SK-N-SH treated with all-trans-retinoic acid at 6 μM for 48 hours (cell line): ENCODE data around the gene CNTN6.
A peak's percentile ranks its signal among the peaks of the same experiment; 100 is the strongest.

Experiments used
- ATAC-seq: fragments of 200-7000 bp; cut with Tn5 transposase; 3 replicates; pipeline ENCODE4 v1.9.1; 2020; ENCODE audit warnings: mild to moderate bottlenecking, moderate library complexity
- BACH2 ChIP-seq: fragments of 250-450 bp; sonication (Bioruptor Pico); IDR thresholded peaks from 2 replicates; pipeline ENCODE4 v1.9.0; 2021; ENCODE audit warnings: mild to moderate bottlenecking, borderline replicate concordance
- ISL1 ChIP-seq: fragments of 250-450 bp; sonication (Bioruptor Pico); IDR thresholded peaks from 2 replicates; pipeline ENCODE4 v2.1.2; 2022; ENCODE audit warnings: mild to moderate bottlenecking, moderate library complexity
- SNAI2 ChIP-seq: fragments of 250-450 bp; sonication (Bioruptor Pico); IDR thresholded peaks from 2 replicates; pipeline ENCODE4 v1.5.0; 2020; ENCODE audit warnings: mild to moderate bottlenecking, moderate library complexity
- TCF4 ChIP-seq: fragments of 250-450 bp; sonication (Bioruptor Pico); IDR thresholded peaks from 2 replicates; pipeline ENCODE4 v1.8.0; 2021; ENCODE audit warnings: mild to moderate bottlenecking, moderate library complexity, borderline replicate concordance
- ZC3H10 ChIP-seq: fragments of 250-450 bp; sonication (Bioruptor Pico); IDR thresholded peaks from 2 replicates; pipeline ENCODE4 v1.5.1; 2021; ENCODE audit warnings: mild to moderate bottlenecking, moderate library complexity
- ZFP3 ChIP-seq: fragments of 250-450 bp; sonication (Bioruptor Pico); IDR thresholded peaks from 2 replicates; pipeline ENCODE4 v1.5.0; 2020; ENCODE audit warnings: mild to moderate bottlenecking, moderate library complexity
- ZFP30 ChIP-seq: fragments of 450-650 bp; formaldehyde crosslinking; IDR thresholded peaks from 2 replicates; pipeline ENCODE4 v1.5.0; 2022; ENCODE audit warnings: mild to moderate bottlenecking, moderate library complexity
- ZNF8 ChIP-seq: fragments of 450-650 bp; formaldehyde crosslinking; IDR thresholded peaks from 2 replicates; pipeline ENCODE4 v1.5.0; 2020; ENCODE audit warnings: mild to moderate bottlenecking, moderate library complexity
- TF ChIP-seq, protein P1 (sequence below): fragments of 250-450 bp; sonication (Bioruptor Pico); IDR thresholded peaks from 2 replicates; pipeline ENCODE4 v1.5.1; 2021; ENCODE audit warnings: mild to moderate bottlenecking, moderate library complexity
- TF ChIP-seq, protein P2 (sequence below): fragments of 250-450 bp; sonication (Bioruptor Pico); IDR thresholded peaks from 2 replicates; pipeline ENCODE4 v1.8.0; 2020; ENCODE audit warnings: mild to moderate bottlenecking, moderate library complexity, borderline replicate concordance
- TF ChIP-seq, protein P3 (sequence below): fragments of 250-450 bp; sonication (Bioruptor Pico); IDR thresholded peaks from 2 replicates; pipeline ENCODE4 v1.8.0; 2021; ENCODE audit warnings: low read depth, mild to moderate bottlenecking, moderate library complexity, borderline replicate concordance
- TF ChIP-seq, protein P4 (sequence below): fragments of 250-450 bp; sonication (Bioruptor Pico); IDR thresholded peaks from 2 replicates; pipeline ENCODE4 v1.5.1; 2020; ENCODE audit warnings: low read depth, mild to moderate bottlenecking, moderate library complexity

The CNTN6 gene

DNA sequence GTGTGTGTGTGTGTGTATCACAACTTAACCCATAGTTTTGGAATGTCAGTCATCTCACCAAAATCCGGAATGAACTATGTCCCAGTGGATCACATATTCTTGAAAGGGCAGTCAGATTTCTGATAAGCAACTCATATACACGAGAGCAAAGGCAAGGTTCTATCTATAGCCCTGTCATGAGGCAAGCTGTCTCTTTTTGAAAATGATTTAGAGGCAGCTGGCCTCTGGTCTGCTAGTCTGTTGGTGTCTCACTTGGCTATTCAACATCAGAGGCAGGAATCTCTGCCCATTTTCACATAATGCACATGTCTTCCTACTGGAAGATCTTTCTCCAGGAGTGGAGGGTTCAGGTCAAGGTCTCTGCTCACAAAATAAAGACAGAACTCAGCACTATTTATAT lies 79.8 kb downstream of the CNTN6 start:
- no peak for ATAC-seq
- TF ChIP-seq BACH2 (CRISPR knock-in tag) (no peak), SNAI2 (CRISPR knock-in tag) (no peak)
- TF ChIP-seq, protein P1, sequence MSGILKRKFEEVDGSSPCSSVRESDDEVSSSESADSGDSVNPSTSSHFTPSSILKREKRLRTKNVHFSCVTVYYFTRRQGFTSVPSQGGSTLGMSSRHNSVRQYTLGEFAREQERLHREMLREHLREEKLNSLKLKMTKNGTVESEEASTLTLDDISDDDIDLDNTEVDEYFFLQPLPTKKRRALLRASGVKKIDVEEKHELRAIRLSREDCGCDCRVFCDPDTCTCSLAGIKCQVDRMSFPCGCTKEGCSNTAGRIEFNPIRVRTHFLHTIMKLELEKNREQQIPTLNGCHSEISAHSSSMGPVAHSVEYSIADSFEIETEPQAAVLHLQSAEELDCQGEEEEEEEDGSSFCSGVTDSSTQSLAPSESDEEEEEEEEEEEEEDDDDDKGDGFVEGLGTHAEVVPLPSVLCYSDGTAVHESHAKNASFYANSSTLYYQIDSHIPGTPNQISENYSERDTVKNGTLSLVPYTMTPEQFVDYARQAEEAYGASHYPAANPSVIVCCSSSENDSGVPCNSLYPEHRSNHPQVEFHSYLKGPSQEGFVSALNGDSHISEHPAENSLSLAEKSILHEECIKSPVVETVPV (CRISPR knock-in tag) = no peak
- TF ChIP-seq, protein P2, sequence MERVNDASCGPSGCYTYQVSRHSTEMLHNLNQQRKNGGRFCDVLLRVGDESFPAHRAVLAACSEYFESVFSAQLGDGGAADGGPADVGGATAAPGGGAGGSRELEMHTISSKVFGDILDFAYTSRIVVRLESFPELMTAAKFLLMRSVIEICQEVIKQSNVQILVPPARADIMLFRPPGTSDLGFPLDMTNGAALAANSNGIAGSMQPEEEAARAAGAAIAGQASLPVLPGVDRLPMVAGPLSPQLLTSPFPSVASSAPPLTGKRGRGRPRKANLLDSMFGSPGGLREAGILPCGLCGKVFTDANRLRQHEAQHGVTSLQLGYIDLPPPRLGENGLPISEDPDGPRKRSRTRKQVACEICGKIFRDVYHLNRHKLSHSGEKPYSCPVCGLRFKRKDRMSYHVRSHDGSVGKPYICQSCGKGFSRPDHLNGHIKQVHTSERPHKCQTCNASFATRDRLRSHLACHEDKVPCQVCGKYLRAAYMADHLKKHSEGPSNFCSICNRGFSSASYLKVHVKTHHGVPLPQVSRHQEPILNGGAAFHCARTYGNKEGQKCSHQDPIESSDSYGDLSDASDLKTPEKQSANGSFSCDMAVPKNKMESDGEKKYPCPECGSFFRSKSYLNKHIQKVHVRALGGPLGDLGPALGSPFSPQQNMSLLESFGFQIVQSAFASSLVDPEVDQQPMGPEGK = no peak
- TF ChIP-seq, protein P3, sequence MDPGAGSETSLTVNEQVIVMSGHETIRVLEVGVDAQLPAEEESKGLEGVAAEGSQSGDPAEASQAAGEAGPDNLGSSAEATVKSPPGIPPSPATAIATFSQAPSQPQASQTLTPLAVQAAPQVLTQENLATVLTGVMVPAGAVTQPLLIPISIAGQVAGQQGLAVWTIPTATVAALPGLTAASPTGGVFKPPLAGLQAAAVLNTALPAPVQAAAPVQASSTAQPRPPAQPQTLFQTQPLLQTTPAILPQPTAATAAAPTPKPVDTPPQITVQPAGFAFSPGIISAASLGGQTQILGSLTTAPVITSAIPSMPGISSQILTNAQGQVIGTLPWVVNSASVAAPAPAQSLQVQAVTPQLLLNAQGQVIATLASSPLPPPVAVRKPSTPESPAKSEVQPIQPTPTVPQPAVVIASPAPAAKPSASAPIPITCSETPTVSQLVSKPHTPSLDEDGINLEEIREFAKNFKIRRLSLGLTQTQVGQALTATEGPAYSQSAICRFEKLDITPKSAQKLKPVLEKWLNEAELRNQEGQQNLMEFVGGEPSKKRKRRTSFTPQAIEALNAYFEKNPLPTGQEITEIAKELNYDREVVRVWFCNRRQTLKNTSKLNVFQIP (CRISPR knock-in tag) = no peak
- TF ChIP-seq, all 23 proteins: peak for 0

DNA sequence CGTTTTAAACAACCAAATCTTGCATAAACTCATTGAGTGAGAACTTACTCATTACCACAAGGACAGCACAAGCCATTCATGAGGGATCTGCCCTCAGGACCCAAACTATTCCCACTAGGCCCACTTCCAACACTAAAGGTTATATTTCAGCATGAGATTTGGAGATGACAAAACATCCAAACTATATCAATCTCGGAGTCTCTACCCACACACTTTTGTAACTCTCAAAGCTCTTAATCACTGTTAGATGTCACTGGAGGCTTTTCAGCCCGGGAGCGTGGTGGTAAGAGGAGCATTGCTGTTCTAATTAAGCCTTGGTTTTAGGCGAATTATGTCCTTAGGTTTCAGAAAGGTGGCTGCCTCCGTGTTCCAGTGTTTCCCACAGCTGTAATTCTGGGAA lies 86.3 kb downstream of the CNTN6 start:
- ATAC-seq = no peak
- TF ChIP-seq TCF4 (CRISPR knock-in tag) (no peak), ZNF8 (no peak), ZFP3 (CRISPR knock-in tag) (no peak), SNAI2 (CRISPR knock-in tag) (no peak), ZC3H10 (CRISPR knock-in tag) (no peak)
- TF ChIP-seq, protein P4, sequence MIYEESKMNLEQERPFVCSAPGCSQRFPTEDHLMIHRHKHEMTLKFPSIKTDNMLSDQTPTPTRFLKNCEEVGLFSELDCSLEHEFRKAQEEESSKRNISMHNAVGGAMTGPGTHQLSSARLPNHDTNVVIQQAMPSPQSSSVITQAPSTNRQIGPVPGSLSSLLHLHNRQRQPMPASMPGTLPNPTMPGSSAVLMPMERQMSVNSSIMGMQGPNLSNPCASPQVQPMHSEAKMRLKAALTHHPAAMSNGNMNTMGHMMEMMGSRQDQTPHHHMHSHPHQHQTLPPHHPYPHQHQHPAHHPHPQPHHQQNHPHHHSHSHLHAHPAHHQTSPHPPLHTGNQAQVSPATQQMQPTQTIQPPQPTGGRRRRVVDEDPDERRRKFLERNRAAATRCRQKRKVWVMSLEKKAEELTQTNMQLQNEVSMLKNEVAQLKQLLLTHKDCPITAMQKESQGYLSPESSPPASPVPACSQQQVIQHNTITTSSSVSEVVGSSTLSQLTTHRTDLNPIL (CRISPR knock-in tag) = no peak
- TF ChIP-seq, protein P3 (CRISPR knock-in tag) = no peak

DNA sequence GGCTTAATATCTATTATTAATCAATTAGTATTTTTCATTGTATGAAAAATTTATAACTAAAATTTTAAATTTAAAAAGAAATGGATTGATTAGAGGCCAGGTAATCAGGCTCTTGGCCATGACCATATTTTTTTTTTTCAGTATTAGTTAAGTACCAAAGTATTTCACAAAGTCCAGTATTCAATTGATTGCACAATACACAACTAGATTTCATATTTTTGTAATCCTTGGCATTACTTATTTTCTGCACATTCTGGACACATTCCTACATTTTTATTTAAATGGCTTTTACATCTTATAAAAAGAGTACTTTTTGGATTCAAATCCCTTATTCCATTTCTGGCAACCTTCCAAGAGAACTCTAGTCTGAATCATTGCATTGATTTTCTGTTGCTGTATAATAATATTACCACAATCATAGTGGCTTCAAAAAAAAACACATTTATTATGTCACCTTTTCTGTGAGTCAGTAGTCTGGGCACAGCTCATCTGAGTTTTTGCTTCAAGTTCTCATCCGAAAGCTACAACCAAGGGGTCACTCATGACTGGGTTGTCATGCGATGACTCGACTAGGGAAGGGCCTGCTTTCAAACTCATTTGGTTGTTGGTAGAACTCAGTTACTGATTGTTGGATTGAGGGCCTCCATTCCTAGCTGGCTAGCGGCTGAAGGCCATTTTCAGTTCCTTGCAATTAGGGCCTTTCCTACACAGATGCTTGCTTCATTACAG lies 90.7 kb downstream of the CNTN6 start:
- no peak for ATAC-seq
- TF ChIP-seq ZFP30 (CRISPR knock-in tag) = no peak
- TF ChIP-seq ISL1 (CRISPR knock-in tag) = peak; percentile 70
- TF ChIP-seq, protein P4 (CRISPR knock-in tag) = 0 out of 2 replicates have a peak, but pooled peaks have one; percentile 33
- TF ChIP-seq, protein P2 = no peak
- TF ChIP-seq, protein P3 (CRISPR knock-in tag) = no peak
